H1 (cell line): ENCODE results near the gene CDKN2B-AS1. TPM values are rescaled to one million over a fixed set of nuclear protein-coding genes. Genes with fewer than 3 reads are reported as not detected.

Experiments
- CHD7 ChIP-seq: fragments of 300-600 bp; sonication (generic); IDR thresholded peaks from 2 replicates; pipeline ENCODE4 v1.7.1; 2012; ENCODE audit warnings: low read length, moderate library complexity, mild to moderate bottlenecking, inconsistent platforms; ENCODE audit not compliant: insufficient replicate concordance
- E2F6 ChIP-seq: IDR thresholded peaks from 2 replicates; pipeline ENCODE4 v1.6.1; 2012; ENCODE audit warnings: inconsistent platforms
- EGR1 ChIP-seq: IDR thresholded peaks from 2 replicates; pipeline ENCODE4 v1.6.1; 2011; ENCODE audit warnings: low read depth, low read length, borderline replicate concordance
- GTF2F1 ChIP-seq: IDR thresholded peaks from 2 replicates; pipeline ENCODE4 v1.6.1; 2012; ENCODE audit warnings: low read depth, low read length, improper control_type of control experiment, borderline replicate concordance
- KDM5A ChIP-seq: fragments of 200-600 bp; IDR thresholded peaks from 2 replicates; pipeline ENCODE4 v1.7.1; 2012; ENCODE audit warnings: mild to moderate bottlenecking, low read length, inconsistent platforms, mixed read lengths
- RBBP5 ChIP-seq: IDR thresholded peaks from 2 replicates; pipeline ENCODE4 v1.7.1; 2012; ENCODE audit warnings: low read depth, mild to moderate bottlenecking, inconsistent platforms, low read length, moderate library complexity, borderline replicate concordance
- TBP ChIP-seq: IDR thresholded peaks from 2 replicates; pipeline ENCODE4 v1.6.1; 2011; ENCODE audit warnings: low read depth, low read length, improper control_type of control experiment
- polyA plus RNA-seq, 7 experiments: library from polyadenylated mRNA; depleted of rRNA in 3 of 7; stranded (reverse) in 5 of 7; unstranded in 2 of 7; fragments of >200 nt in 5 of 7; fragments of 200-250 nt in 2 of 7; gene quantifications; 1 replicate in 5 of 7; 2 replicates in 1 of 7; 4 replicates in 1 of 7; pipeline versions ENCODE4 v1.2.1 to v1.2.3, GENCODE V29; 2011 to 2013; ENCODE audit warnings: missing spikeins in 2 of 7, mixed read lengths in 2 of 7
- total RNA-seq: library from RNA; stranded (reverse); fragmentation: NEBNext Ultra II Directional; extraction: Animal tissue kit (Norgen Biotek cat#: 25700); gene quantifications from 2 replicates; pipeline ENCODE4 v1.2.1, GENCODE V29; 2021

CDKN2B-AS1 gene
- total and polyA plus RNA-seq, 2 of the 8 experiments (the other 6 are each of a cell fraction or from before 2014, with no cell fraction given) = not detected

GRCh38 chr9:21966140-21966851 lies 28.3 kb upstream of the CDKN2B-AS1 start (continued):
- TF ChIP-seq CHD7 (no peak), E2F6 (no peak), TBP (no peak), RBBP5 (no peak), GTF2F1 (no peak), EGR1 (peak; percentile 32; the same call in 1 of the 2 replicates), KDM5A (no peak)
